ENCODE measurements around the gene POC1B.

Gene POC1B

DNA sequence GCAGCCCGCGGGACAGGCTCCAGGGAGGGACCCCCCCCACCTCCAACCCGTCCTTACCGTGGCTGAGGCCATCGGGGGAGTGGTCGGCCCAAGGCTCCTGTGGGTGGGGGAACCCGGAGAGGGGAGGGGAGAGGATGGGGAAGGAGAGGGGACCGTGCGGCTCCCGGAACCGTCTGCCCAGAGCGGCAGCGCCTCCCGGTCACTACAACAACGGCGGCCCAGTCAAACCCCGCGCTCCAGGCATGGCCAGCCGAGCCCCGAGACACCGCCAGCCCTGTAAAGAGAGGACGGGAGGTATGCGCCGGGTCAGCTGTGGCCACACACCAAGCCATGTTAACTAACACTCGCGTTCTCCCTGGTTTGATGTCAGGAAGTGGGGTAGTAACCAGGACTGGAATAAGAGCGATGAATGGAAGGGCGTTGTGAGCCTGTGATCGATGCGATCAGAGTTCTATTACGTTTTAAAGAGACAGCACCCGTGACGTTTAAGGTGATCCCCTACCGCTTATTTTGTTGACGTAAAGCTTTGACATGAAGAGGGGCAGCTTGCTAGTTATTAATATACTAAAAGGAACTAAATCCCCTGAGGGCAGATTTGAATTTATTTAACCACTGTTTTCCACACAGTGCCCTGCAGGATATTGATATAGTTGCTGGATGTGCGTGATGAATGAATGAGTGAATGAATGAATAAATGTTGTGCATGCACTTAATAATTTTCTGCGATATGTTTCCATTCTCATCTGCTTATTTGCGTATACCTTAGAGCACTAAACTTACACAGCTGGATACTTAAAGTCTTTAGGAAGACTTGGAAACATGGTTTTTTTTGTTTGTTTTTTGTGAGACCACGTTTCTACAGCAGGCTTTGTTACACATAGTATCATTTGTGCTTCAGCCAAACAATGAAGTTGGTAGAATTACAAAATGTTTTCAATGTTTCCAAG lies at the start of gene POC1B:
POC1B (minus strand) TSS at position 224 of the 947 bp plus-strand sequence; CDS start at position 72, 152 bp downstream.
- peak; percentile 62 to 64 for DNase-seq

DNA sequence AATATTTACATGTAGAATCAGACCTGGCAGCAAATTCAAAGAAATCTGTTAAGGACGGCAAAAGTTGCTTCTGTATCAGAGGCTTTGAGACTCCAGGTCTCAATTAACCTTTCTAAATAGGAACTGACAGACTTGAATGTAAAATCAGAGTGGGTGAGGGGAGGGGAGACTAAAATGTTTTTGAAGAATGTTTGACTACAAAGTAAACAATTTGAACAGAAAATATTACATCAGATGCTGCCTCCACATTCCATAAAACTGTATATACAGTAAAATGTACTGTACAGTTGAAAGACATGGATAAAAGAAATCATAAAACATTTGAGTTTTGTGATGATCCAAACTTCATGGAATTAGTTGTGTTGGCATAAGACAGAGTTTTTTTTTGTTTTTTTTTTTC lies 49.5 kb upstream of the POC1B start:
- no peak for DNase-seq

DNA sequence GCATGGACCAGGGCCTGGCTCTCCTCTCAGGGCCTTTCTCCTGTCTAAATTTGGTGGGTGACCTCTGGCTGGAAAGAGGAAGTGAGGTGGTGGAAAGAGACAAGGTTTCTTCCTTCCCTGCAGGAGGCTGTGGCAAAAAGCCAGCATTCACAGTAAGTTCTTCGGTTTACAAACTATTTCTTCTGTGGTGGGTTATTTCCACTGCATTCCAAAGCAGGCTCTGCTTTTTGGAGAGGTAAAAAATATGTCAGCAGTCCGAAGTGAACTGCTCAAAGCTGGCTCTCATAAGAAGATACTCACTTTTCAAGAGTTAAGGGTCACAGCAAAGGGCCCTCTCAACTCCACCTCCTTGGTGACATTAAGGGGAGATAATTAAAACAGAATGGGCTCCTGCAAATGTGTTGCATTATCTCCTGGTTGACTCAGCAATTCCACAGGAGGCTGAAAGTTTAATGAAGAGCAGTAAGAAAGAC lies 48.9 kb upstream of the POC1B start:
- no peak for DNase-seq

DNA sequence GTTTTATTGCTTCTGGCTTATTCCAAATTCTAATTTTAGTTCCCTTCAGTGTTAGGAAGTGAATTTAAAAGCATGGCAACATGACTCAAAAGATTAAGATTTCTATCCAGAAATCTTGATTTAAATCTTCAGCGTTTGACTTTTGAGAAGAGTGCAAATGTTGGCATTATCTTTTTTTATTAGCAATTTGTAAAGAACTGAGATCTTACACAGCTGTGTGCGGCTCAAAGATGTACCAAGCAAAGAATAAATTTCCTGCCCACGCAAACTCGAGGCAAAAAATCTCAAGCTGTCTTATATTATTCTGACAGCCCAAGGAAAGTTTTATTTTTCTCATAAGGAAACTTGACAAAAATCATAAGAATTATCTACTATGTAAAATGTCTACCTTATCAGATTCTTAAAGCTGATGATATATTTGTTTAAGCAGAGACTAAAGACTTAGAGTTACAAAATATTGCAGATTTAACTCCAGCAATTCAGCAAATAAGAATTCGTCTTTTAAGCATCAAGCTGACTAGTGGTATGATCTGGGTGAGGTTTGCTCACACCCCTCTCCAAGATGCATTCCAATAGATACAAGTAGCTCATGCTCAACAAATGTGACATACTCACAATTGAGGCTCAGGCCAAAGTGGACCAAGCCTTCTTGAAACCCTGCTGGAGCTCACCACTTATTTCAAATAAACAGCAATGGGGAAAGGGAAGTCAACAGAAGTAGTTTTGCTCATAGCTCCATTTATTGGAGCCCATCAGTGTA lies 47.4 kb upstream of the POC1B start:
- no peak for DNase-seq

DNA sequence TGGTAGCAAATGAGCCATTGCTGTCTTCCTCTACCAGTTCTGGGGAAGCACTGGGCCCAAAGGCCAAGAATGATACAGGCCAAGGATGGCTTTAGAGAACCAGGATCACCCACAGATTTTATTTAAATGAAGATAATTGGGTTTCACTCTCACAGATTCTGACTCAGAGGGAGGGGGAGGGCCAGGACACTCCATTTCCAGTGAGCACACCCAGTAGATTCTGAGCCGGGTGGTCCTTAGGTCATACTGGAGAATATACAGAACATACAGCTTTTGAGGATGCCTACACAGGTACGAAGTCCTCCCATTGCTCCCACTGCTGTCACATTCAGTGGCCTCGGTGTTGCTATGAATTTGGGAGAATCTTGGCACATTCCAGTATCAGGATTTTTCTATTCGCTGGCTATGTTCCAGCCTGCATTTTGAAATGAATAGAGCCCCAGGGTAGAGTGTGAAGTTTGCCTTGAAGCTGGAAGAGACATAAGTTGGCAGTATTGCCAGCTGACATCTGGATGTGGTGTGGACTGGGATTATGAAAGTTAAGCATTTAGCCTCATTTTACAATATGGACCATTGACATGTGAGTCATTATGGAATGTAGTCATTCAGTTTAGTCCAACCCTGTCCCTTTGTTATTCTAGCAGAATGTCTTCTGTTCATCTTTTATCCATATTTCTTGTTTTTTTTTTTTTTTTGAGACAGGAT lies 45.8 kb upstream of the POC1B start:
- no peak for DNase-seq

DNA sequence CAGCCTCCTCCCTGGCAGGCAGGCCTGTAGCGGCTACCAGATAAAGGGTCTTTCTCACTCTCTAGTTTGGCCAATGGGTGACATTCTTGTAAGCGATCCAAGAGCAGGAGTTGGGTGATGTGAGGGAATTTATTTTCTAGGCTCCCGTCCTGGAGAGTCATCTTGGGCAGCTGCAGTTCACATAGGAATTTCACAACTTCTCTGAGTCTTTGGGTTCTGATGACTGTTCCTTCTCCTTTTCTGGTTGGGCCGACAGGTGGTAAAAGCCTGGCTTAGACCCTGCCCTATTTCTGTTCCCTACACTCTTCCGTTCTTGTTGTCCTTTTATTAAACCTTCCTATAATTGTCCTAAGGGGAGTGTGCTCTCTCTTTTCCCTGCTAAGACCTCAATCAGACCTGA lies 42.6 kb upstream of the POC1B start:
- DNase-seq = no peak

DNA sequence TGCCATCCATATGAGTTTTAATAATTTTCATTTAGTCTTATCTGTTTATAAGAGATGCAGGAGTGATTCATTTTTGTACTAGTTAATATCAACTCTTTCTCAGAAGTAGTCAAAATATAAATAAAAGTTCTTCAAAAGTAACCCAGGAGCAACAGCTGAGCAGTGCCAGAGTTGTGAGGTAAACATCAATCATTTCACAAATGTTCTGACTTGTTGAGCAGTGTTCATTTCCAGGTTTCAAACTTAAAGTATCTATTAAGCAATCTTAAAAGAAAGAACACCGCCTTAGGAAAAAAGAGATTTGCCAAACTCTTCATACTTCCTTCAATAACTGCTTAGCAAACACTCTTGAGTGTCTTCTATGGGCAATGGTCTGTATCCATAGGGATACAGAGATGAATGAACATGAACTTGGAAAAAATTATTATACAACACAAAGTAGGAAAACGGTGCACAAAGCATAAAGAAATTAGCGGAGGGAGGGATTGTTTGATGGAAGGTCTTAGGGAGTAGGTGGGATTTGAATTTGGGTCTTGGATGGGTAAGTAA lies 41.9 kb upstream of the POC1B start:
- no peak for DNase-seq

GRCh38 chr12:89566615-89567014 lies 40.8 kb upstream of the POC1B start:
- no peak for DNase-seq

- no peak for DNase-seq
These were observed 39.2 kb upstream of the POC1B start for GRCh38 chr12:89565002-89565401.

GRCh38 chr12:89559753-89560152 lies 33.9 kb upstream of the POC1B start:
- no peak for DNase-seq

DNA sequence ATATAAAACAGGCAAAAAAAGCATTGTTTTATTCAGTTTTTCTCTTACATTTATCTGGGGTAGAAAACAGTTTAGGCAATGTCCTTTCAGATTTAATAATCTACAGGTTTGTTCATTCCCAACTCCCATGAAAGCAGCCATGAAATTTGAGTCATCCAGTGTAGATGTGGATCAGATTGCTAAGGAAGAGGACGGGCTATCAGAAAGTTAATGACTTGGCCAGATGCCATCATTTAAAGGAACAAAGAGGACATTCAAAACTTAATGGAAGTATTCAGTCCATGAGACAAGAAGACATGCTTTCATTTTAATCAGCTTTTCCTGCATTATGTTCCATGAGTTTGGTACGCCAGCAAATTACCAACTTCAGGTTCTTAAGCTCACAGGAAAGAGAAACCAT lies 31.1 kb upstream of the POC1B start:
- no peak for DNase-seq

DNA sequence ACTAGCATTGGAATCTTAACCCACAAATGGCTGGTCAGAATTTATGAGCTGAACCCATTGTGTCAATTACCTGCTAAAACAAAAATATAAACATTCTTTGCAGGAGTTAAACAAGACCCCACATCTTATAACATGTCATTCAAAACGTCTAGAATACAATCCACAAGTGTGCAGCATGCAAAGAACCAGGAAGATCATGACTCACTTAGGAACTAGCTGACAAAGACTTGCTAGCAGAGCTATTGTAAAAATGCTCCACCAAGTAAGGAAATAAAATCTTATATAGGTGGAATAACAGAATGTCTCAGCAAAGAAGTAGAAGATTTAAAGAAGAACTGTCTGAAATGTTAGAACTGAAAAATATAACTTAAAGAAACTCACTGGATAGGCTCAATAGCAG lies 26.5 kb upstream of the POC1B start:
- no peak for DNase-seq

- DNase-seq = no peak
These were observed 25.9 kb upstream of the POC1B start for GRCh38 chr12:89551747-89552146.

DNA sequence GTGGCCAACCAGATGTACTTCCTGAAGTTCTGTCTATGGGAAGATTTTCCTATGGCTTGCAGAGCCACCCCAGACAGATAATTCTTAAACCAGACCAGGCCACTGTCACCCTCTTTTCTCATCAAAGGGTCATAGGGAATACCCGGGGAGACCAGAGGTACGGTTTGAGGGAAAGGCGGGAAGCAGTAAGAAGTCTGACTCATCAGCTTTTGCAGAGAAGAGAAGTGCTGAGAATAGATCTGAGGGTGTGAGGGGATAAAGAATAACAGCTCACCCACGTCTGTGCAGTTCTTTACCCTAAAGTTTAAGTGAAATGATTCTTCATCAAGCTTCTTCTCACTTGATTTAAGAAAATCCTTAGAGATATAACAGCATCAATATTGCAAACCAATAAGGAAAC lies 21.3 kb upstream of the POC1B start:
- DNase-seq = no peak

DNA sequence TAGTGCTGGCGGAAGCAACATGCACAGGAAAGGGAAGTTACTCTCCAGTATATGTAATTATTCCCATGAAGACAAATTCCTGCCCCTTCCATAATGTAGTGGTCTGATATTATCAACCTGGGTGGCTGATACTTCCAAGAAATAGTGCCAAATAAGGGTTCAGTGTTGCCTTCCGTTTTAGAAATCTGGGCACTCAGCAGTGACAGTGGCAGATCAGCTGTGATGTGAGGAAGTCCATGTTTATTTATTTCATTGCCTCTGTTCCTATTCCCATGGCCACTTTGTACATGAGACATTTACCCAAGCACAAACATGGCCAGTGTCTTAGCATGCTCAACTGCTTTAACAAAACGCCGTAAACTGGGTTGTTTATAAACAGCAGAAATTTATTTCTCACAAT lies 20.3 kb upstream of the POC1B start:
- no peak for DNase-seq

- no peak for DNase-seq
These were observed 18.9 kb upstream of the POC1B start for GRCh38 chr12:89544681-89545184.

- no peak for DNase-seq
These were observed 18.2 kb upstream of the POC1B start for GRCh38 chr12:89544022-89544421.

- peak; percentile 55 to 72 for DNase-seq
These were observed 17.2 kb upstream of the POC1B start for GRCh38 chr12:89542912-89543592.

DNA sequence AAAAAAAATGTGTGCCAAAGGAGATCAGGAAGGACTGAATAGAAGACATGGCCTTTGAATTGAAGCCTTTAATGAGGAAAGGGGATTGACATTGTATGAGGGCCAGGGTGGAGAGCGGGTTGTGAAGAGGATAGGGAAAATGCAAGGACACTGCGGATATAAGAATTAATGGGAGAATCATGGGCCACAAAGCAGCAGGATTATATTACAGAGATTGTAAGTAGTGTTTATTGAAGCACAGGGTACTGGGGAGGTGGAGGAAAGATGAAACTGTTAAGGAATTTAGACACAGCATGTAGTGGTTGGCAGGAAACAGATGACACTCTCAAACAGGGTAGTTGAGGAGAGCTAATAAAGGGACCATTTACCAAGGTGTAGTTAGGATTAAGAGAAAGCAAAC lies 16.4 kb upstream of the POC1B start:
- DNase-seq = no peak

- DNase-seq = no peak
These were observed 14.7 kb upstream of the POC1B start for GRCh38 chr12:89540586-89540985.

- DNase-seq = no peak
These were observed 13.8 kb upstream of the POC1B start for GRCh38 chr12:89539426-89540223.
